ENCODE measurements around the gene ITCH.
"Not testable (repeated sequence)": the region's sequence is repeated elsewhere in the genome, so short reads cannot be mapped to it uniquely, and the experiment has no call there.

Gene ITCH

GRCh38 chr20:34472246-34472925 is 109.3 kb downstream of the ITCH start:
- DNase-seq: no peak

GRCh38 chr20:34473262-34473883 is 110.3 kb downstream of the ITCH start:
- no peak for DNase-seq

DNA sequence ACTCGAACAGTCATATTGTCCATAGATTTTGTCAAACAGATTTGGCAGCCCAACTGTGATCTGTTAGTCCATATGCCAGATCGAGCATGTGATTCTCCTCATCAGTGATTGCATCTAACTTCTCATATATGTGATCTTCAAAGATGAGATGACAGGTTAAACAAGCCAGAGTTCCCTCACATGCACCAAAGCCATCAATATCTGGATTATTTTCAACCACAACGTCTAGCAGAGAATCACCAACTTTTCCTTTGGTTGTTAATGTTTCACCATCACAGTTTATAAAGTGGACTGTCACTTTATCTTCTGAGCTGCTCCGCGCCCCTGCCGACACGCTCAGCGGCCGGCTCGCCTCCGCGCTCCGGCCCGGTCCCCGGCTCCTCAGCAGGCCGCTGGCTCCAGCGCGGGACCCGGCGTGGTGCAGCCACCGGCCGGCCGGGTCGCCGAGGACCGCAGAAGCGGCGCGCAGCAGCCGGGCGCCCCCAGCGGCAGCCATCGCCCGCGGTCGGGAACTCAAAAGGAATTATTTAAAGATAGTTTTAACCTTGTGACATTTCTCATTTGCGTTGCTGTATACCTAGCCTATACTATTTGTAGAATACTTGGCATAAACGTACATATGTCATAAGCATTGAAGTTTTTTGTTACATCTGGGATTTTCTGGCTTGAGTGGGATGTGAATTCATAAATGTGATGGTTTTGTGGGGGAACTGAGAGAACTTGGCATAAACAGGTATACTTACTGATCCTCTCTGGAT is 113.1 kb downstream of the ITCH start:
- peak; percentile 62 for DNase-seq

DNA sequence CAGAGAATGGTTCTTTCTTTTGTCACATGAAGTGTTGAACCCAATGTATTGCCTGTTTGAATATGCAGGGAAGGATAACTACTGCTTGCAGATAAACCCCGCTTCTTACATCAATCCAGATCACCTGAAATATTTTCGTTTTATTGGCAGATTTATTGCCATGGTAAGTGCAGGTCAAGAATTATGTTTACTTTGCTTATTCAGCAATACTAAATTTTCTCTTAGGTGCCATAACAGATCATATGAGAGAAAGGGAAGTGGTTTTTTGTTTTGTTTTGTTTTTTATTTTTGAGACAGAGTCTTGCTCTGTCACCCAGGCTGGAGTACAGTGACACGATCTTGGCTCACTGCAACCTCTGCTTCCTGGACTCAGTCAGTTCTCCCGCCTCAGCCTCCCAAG is 116.6 kb downstream of the ITCH start:
- no peak for DNase-seq

DNA sequence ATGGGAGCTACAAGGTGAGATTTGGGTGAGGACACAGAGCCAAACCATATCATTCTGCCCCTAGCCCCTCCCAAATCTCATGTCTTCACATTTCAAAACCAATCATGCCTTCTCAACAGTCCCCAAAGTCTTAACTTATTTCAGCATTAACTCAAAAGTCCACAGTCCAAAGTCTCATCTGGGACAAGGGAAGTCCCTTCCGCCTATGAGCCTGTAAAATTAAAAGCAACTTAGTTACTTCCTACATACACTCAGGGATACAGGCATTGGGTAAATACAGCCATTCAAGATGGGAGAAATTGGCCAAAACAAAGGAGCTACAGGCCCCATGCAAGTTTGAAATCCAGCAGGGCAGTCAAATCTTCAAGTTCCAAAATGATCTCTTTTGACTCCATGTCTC is 119.1 kb downstream of the ITCH start:
- not testable (repeated sequence) for DNase-seq

GRCh38 chr20:34483585-34484220 is 120.6 kb downstream of the ITCH start:
- not testable (repeated sequence) for DNase-seq

- DNase-seq: no peak
These were observed 122.1 kb downstream of the ITCH start for GRCh38 chr20:34485068-34485634.

DNA sequence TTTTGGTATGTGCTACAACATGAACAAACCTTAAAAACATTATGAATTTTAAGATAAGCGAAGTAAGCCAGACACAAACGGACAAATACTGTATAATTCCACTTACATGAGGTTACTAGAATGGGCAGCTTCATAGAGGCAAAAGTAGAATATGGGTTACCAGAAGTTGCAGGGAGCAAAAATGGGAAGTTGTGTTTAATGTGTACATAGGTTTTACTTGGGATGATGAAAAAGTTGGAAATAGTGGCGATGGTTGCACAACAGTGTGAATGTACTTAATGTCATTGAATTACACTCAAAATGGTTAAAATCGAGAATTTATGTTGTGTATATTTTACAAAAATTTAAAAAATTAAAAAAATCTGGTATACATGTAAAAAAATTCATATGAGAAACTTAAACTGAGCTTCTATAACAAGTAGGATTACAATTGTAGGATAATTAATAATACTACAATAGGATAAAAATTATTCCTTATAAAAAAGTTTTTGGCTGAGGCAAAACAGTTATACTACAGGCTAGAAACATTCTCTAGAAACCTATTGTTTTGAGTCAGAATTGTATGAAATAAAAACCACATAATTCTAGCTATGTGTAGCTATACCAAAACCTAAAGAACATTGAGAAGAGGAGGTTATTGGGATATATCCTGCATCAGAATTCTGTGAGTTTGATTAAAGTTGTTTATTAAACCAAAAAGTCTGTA is 128.3 kb downstream of the ITCH start:
- DNase-seq: no peak

DNA sequence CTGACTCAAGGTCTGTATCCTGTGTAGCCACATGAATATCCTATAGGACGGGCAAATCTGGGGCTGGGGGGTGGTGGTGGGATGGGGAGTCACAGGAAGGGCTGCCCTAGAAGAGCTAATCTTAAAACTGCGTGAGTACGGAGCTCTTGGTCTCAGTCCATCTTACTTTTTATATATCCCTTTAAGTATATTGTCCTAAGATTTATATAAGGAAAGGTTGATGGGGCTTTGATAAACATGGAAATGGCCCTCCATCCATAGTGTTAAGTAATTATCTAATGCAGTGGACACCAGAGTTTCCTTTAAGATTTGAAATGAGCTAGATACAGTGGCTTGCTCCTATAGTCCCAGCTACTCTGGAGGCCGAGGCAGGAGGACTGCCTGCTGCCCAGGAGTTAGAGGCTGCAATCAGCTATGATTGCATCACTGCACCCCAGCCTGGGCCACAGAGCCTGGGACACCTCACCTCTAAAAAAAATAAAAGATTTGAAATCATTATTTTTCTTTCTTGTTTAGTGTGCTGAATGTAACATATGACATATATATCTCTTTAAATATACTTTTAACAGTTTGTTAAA is 128.9 kb downstream of the ITCH start:
- DNase-seq: no peak

DNA sequence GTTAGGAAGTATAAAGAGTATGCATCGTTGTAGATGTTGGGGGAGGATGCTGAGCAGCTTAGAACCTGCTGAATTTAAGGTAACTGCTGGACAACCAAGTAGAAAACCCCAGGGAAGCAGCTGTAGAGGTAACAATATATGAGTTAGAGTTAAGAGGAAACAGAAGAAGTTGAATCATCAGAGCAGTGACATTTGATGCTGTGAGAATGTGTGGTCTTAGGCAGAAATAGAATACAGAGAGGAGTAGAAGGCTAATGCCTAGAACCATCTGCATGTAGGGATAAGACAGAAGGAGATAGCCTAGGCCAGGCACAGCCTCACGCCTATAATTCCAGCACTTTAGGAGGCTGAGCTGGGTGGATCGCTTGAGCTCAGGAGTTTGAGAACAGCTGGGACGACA is 130.6 kb downstream of the ITCH start:
- no peak for DNase-seq

DNA sequence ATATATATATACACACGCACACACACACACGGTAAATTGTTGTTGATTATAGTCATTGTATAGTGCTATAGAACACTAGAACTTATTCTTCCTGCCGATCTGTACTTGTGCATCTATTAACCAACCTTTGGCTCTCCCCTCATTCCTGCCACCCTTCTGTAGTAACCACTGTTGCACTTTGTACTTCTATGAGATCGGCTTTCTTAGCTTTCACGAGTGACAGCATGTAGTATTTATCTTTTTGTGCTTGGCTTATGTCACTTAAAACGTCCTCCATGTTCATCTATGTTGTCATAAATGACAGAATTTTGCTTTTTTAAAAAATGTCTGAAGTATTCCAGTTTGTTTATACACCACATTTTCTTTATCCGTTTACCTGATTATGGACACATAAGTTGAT is 132.2 kb downstream of the ITCH start:
- no peak for DNase-seq

GRCh38 chr20:34495916-34496315 is 132.8 kb downstream of the ITCH start:
- DNase-seq: no peak

DNA sequence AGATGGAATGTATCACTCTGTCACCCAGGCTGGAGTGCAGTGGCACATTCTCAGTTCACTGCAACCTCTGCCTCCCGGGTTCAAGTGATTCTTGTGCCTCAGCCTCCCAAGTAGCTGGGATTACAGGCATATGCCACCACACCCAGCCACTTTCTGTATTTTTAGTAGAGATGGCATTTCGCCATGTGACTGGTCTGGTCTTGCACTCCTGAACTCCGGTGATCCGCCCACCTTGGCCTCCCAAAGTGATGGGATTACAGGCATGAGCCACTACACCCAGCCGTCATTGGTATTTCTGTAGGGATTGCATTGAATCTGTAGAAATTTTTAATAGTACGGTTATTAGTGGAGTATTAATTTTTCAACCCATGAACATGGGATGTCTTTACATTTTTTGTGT is 134.5 kb downstream of the ITCH start:
- DNase-seq: not testable (repeated sequence)

DNA sequence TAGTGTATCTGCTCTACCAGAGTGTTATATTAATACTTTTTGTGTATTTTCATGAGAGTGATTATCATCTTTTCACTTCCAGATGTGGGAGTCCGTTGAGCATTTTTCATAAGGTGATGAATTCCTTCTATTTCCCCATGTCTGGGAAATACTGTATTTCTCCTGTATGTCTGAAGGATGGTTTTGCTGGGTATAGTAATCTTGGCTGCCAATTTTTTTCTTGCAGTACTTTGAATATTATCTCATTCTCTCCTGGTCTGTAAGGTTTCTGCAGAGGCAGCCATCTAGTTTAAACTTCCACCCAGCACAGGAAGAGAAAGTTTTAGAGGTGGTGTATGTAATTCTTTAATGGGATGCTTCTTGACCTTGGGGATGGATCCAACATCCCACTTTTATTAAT is 137.8 kb downstream of the ITCH start:
- no peak for DNase-seq

DNA sequence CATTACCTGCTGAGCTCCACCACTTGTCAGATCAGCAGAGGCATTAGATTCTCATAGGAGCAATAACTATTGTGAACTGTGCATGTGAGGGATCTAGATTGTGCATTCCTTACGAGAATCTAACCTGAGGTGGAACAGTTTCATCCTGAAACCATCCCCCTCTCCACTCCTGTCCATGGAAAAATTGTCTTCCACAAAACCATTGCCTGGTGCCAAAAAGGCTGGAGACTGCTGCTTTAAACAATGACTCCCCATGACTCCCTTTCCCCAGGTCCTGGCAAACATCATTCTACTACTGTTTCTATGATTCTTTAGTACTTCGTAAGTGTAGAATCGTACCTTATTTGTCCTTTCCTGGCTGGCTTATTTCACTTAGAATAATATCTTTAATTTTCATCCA is 143.4 kb downstream of the ITCH start:
- no peak for DNase-seq

DNA sequence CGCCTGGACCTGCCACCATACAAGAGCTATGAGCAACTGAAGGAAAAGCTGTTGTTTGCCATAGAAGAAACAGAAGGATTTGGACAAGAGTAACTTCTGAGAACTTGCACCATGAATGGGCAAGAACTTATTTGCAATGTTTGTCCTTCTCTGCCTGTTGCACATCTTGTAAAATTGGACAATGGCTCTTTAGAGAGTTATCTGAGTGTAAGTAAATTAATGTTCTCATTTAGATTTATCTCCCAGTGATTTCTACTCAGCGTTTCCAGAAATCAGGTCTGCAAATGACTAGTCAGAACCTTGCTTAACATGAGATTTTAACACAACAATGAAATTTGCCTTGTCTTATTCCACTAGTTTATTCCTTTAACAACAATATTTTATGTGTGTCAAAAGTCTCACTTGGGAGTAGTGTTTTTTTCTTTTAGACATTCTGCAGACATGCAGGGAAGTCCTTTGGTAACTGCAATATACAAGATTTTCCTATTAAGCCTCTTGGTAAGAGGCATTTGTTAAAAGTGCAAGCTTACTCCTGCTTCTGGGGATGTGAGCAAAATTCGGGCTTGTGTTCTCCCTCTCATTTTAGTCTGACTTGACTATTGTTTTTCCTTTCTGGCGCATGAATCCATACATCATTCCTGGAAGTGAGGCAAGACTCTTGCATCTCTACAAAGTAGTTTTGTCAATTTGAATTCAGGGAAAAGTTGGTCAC is 144.8 kb downstream of the ITCH start:
- DNase-seq: no peak

DNA sequence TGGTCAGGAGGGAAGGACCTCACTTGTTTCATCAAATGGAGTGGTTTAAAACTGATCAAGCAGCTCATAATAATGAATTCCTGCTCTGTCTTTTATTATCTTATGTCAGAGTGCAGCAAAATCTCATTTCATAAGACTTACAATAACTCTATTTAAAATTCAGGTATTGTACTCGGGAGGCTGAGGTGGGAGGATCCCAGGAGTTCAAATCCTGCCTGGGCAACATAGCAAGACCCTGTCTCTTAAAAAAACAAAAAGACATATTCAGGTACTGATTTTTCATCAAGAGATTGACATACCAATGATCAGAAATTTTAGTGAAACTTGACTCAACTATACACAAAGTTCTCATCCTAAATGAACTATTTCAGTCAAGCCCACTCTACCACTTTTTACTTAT is 147.5 kb downstream of the ITCH start:
- DNase-seq: no peak

DNA sequence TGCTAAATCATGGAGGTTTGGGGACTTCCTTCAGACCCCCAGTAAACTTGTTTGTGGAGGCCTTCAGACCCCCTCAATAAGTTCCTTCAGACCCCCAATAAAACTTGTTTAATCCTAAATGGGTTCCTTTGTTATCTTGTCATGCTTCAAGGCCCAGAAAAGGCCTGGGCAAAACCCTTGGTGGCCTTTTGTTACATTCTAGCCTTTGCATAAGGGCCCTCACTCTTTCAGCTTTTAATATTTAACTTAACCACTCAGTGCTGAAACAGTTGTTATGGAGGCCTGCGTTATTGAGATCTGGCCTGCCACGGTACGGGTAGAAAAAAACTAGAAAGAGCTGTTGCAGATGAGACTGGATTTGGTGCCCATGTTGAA is 148.8 kb downstream of the ITCH start:
- DNase-seq: no peak

DNA sequence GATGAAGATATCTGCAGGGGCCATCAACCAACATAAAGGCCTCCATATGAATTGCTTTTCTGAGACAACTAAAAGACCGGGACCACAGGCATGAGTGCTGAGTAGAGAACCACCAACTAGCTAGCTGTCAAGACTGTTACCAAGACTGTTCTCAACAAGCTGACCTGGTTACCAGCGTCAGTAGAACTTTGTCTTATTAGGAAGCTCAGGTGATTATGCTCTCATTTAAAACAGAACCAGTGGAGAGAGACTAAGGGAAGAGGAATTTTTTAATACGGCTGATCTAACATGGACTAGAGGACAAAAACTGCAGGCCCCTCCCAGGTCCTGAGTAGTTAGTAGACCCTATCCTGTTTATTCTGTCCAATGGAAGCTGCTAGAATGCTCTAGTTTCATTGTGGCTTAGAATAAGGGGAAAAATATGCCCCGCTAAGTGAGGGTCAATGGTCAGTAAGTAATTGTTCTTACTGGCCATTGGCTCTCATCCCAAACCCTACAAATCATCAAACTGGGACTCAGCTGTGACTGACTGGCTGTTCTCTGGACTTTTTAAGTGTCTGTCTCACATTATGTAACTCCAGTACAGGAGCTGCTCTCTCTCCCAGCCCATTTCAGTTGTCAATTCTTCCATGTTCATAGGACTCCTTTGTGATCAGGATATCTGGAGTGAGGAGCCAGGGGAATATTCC is 149.3 kb downstream of the ITCH start:
- DNase-seq: no peak

- no peak for DNase-seq
These were observed 149.9 kb downstream of the ITCH start for GRCh38 chr20:34512955-34513419.

DNA sequence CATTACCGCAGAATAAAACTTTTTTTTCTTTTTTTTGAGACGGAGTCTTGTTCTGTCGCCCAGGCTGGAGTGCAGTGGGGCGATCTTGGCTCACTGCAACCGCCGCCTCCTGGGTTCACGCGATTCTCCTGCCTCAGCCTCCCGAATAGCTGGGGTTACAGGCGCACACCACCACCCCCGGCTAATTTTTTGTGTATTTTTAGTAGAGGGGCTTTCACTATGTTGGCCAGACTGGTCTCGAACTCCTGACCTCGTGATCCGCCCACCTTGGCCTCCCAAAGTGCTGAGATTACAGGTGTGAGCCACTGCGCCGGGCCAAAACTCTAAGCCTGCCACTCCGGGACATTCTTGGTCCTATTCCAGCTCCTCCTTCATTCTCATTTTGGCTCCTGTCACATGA is 151.0 kb downstream of the ITCH start:
- DNase-seq: not testable (repeated sequence)
